A549 (cell line): ENCODE data around the gene NKX3-2. TPM values are rescaled to one million over a fixed set of nuclear protein-coding genes. Genes with fewer than 3 reads are reported as not detected.

ENCODE experiments used
- ATAC-seq, 2 experiments: fragments of 200-7000 bp in 1 of 2; fragments of >200 bp in 1 of 2; cut with Nextera tagmentation in 1 of 2; cut with Tn5 transposase in 1 of 2; 3 replicates each; pipeline versions ENCODE4 v1.8.0 to v1.9.1; 2018 to 2020; ENCODE audit warnings: mild to moderate bottlenecking in 1 of 2, moderate library complexity in 1 of 2
- CTCF ChIA-PET: fragments of 300-600 bp; sonication (Branson Sonifier 250); formaldehyde crosslinking; extraction: SDS; loops from one replicate; lab custom pipeline; 2021; ENCODE audit warnings: antibody characterized with exemption, inconsistent platforms; lab: Yijun Ruan, JAX
- POLR2A ChIA-PET: fragments of 350-600 bp; formaldehyde crosslinking; extraction: SDS; loops from one replicate; lab custom pipeline; 2021; ENCODE audit warnings: antibody characterized with exemption, inconsistent platforms; lab: Yijun Ruan, JAX
- DNase-seq, 2 experiments: peaks; one replicate each; pipeline versions ENCODE4 v3.0.0 to v3.0.0-alpha.2; 2011 to 2016; ENCODE audit warnings: low read depth in 1 of 2, low spot score in 1 of 2
- FAIRE-seq: peaks from 2 replicates; lab custom pipeline; 2011; peaks lifted over from hg19 to GRCh38; lab: Jason Lieb, UNC
- H3K27ac ChIP-seq, 2 experiments: fragments of >200 bp; sonication (Bioruptor Twin); formaldehyde crosslinking; 3 replicates each; pipeline ENCODE4 v1.5.1; 2016 to 2017
- H3K4me1 ChIP-seq: fragments of >200 bp; sonication (Bioruptor Twin); formaldehyde crosslinking; 3 replicates; pipeline ENCODE4 v1.6.1; 2016
- H3K4me2 ChIP-seq: fragments of >200 bp; sonication (Bioruptor Twin); formaldehyde crosslinking; 3 replicates; pipeline ENCODE4 v1.6.1; 2016
- H3K4me3 ChIP-seq: fragments of >200 bp; sonication (Bioruptor Twin); formaldehyde crosslinking; 3 replicates; pipeline ENCODE4 v1.5.1; 2016
- H3K9me3 ChIP-seq: fragments of >200 bp; sonication (Bioruptor Twin); formaldehyde crosslinking; 3 replicates; pipeline ENCODE4 v1.6.1; 2016
- BHLHE40 ChIP-seq: IDR thresholded peaks from 2 replicates; pipeline ENCODE4 v1.6.1; 2012; ENCODE audit warnings: low read depth, low read length, inconsistent platforms
- CHD4 ChIP-seq: fragments of 200-600 bp; sonication (generic); IDR thresholded peaks from 2 replicates; pipeline ENCODE4 v1.6.1; 2016; ENCODE audit warnings: antibody characterized with exemption, mild to moderate bottlenecking, borderline replicate concordance
- EHF ChIP-seq: fragments of 250-450 bp; sonication (Bioruptor Pico); IDR thresholded peaks from 2 replicates; pipeline ENCODE4 v1.5.0; 2020; ENCODE audit warnings: mild to moderate bottlenecking
- EHMT2 ChIP-seq: fragments of 200-600 bp; sonication (generic); IDR thresholded peaks from 2 replicates; pipeline ENCODE4 v1.6.1; 2016; ENCODE audit warnings: antibody characterized with exemption, low read depth, mild to moderate bottlenecking, moderate library complexity
- EP300 ChIP-seq, 2 experiments: fragments of >200 bp; sonication (Bioruptor Twin); formaldehyde crosslinking; IDR thresholded peaks; 2 replicates in 1 of 2; 3 replicates in 1 of 2; pipeline ENCODE4 v1.6.1; 2016 to 2017
- ESRRA ChIP-seq: fragments of 150-350 bp; IDR thresholded peaks from 2 replicates; pipeline ENCODE4 v1.6.1; 2014; ENCODE audit warnings: mild to moderate bottlenecking, low read length, borderline replicate concordance
- GATA3 ChIP-seq: IDR thresholded peaks from 2 replicates; pipeline ENCODE4 v1.6.1; 2012; ENCODE audit warnings: borderline replicate concordance
- HDAC2 ChIP-seq: fragments of 200-600 bp; sonication (generic); IDR thresholded peaks from 2 replicates; pipeline ENCODE4 v1.6.1; 2016
- HOXA7 ChIP-seq: fragments of 250-450 bp; sonication (Bioruptor Pico); IDR thresholded peaks from 2 replicates; pipeline ENCODE4 v1.5.0; 2020; ENCODE audit warnings: mild to moderate bottlenecking, moderate library complexity
- HOXB13 ChIP-seq: fragments of 250-450 bp; sonication (Bioruptor Pico); IDR thresholded peaks from 2 replicates; pipeline ENCODE4 v1.5.0; 2020; ENCODE audit warnings: low read depth, mild to moderate bottlenecking, moderate library complexity
- HOXB5 ChIP-seq: fragments of 250-450 bp; sonication (Bioruptor Pico); IDR thresholded peaks from 2 replicates; pipeline ENCODE4 v1.5.0; 2020; ENCODE audit warnings: mild to moderate bottlenecking, moderate library complexity
- JUN ChIP-seq, 2 experiments: fragments of >200 bp; sonication (Bioruptor Twin); formaldehyde crosslinking; IDR thresholded peaks; 2 replicates in 1 of 2; 3 replicates in 1 of 2; pipeline ENCODE4 v1.6.1; 2016 to 2017
- MAFK ChIP-seq: fragments of 450-650 bp; IDR thresholded peaks from 2 replicates; pipeline ENCODE4 v1.6.1; 2014; ENCODE audit not compliant: partially characterized antibody
- MYC ChIP-seq: IDR thresholded peaks from 2 replicates; pipeline ENCODE4 v1.6.1; 2012; ENCODE audit warnings: mild to moderate bottlenecking, inconsistent platforms, low read length, improper control_type of control experiment, borderline replicate concordance
- NFE2L2 ChIP-seq: fragments of 150-350 bp; conservative IDR thresholded peaks from 2 replicates; pipeline ENCODE4 v1.6.1; 2014; ENCODE audit warnings: low read length
- NPAS2 ChIP-seq: fragments of 250-450 bp; sonication (Bioruptor Pico); IDR thresholded peaks from 2 replicates; pipeline ENCODE4 v1.8.0; 2022; ENCODE audit warnings: mild to moderate bottlenecking, moderate library complexity, borderline replicate concordance
- RFX5 ChIP-seq: fragments of 450-650 bp; IDR thresholded peaks from 2 replicates; pipeline ENCODE4 v1.7.1; 2014; ENCODE audit warnings: antibody characterized with exemption, mild to moderate bottlenecking, moderate library complexity
- RNF2 ChIP-seq: fragments of 200-600 bp; sonication (generic); IDR thresholded peaks from 2 replicates; pipeline ENCODE4 v1.6.1; 2016; ENCODE audit warnings: low read depth, mild to moderate bottlenecking, antibody characterized with exemption, moderate library complexity, borderline replicate concordance
- SMC3 ChIP-seq: fragments of >200 bp; sonication (Bioruptor Twin); formaldehyde crosslinking; IDR thresholded peaks from 3 replicates; pipeline ENCODE4 v1.6.1; 2018; ENCODE audit warnings: inconsistent platforms
- SREBF2 ChIP-seq: fragments of 450-650 bp; IDR thresholded peaks from 2 replicates; pipeline ENCODE4 v1.6.1; 2014; ENCODE audit warnings: mild to moderate bottlenecking, moderate library complexity
- TFCP2L1 ChIP-seq: fragments of 250-450 bp; sonication (Bioruptor Pico); IDR thresholded peaks from 2 replicates; pipeline ENCODE4 v1.5.0; 2021; ENCODE audit warnings: mild to moderate bottlenecking
- ZC3H11A ChIP-seq: fragments of 450-650 bp; IDR thresholded peaks from 2 replicates; pipeline ENCODE4 v1.6.1; 2014; ENCODE audit warnings: antibody characterized with exemption, mild to moderate bottlenecking
- ZFP36 ChIP-seq: fragments of 450-650 bp; IDR thresholded peaks from 2 replicates; pipeline ENCODE4 v1.6.1; 2014; ENCODE audit warnings: borderline replicate concordance; ENCODE audit not compliant: partially characterized antibody
- ZSCAN20 ChIP-seq: fragments of 250-450 bp; sonication (Bioruptor Pico); IDR thresholded peaks from 2 replicates; pipeline ENCODE4 v1.8.0; 2022; ENCODE audit warnings: mild to moderate bottlenecking, moderate library complexity
- WGBS: methylation state at CpG from one replicate; pipeline ENCODE4 v1.1.6; 2017; ENCODE audit errors: missing lambda C conversion rate; 5-methylcytosine and 5-hydroxymethylcytosine counted together
- polyA plus RNA-seq, 4 experiments: library from polyadenylated mRNA; depleted of rRNA in 3 of 4; stranded (reverse); fragments of >200 nt; fragmentation: RNase III in 1 of 4; extraction: RNeasy Plus Mini Kit Qiagen cat#74134 plus additional on column Dnase treatment in 1 of 4; gene quantifications; 2 replicates in 3 of 4; 3 replicates in 1 of 4; pipeline ENCODE4 v1.2.3, GENCODE V29; 2011 to 2017
- TF ChIP-seq, protein P1 (sequence below): IDR thresholded peaks from 2 replicates; pipeline ENCODE4 v1.6.1; 2012
- TF ChIP-seq, protein P2 (sequence below): fragments of >200 bp; sonication (Bioruptor Twin); formaldehyde crosslinking; IDR thresholded peaks from 2 replicates; pipeline ENCODE4 v1.6.1; 2016
- TF ChIP-seq, protein P3 (sequence below): IDR thresholded peaks from 2 replicates; pipeline ENCODE4 v1.6.1; 2012
- TF ChIP-seq, protein P4 (sequence below): fragments of 200-600 bp; sonication (generic); IDR thresholded peaks from 2 replicates; pipeline ENCODE4 v1.6.1; 2016; ENCODE audit warnings: antibody characterized with exemption, mild to moderate bottlenecking, moderate library complexity
- TF ChIP-seq, protein P5 (sequence below): fragments of >200 bp; sonication (Bioruptor Twin); formaldehyde crosslinking; IDR thresholded peaks from 3 replicates; pipeline ENCODE4 v1.6.1; 2016
- TF ChIP-seq, protein P6 (sequence below): fragments of 250-450 bp; sonication (Bioruptor Pico); IDR thresholded peaks from 2 replicates; pipeline ENCODE4 v1.5.0; 2021; ENCODE audit warnings: mild to moderate bottlenecking, moderate library complexity, borderline replicate concordance

Gene NKX3-2
- polyA plus RNA-seq, 2 of the 4 experiments (the other 2 are of a cell fraction), result 0.06 to 0.44 TPM

DNA sequence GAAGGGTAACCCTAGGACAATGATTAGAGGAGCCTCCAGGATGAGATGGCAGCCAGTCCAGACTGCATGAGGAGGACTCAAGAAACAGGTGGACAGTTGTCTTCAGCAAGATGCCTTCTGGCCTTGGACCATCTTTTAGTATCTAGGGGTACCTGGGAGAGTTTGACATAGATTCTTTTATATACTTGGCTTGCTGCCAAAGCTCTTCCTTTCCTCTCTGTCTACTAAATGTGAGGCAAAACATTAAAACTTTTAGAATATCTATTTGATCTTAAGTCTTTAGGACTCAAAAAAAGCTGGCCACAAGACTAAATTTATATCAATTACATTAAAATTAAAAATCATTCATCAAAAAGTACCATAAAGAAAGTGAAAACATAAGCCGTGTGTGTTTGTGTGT lies 18.6 kb upstream of the NKX3-2 start:
- 86% methylated on average over 1 of the region's 1 CpG for WGBS
- no peaks in the 10 kb centered on the region for H3K9me3 ChIP-seq
- no peak overlapping the region for H3K27ac ChIP-seq
- no peak overlapping the region for H3K4me2 ChIP-seq
- DNase-seq (no peak), ATAC-seq (no peak), FAIRE-seq (no peak)
- POLR2A ChIA-PET, result no interaction called here
- CTCF ChIA-PET, result no interaction called here
- no peak overlapping the region for H3K4me3 ChIP-seq
- TF ChIP-seq HOXA7 (CRISPR knock-in tag) (no peak), TFCP2L1 (CRISPR knock-in tag) (no peak), ZFP36 (no peak), BHLHE40 (no peak), RNF2 (no peak), CHD4 (no peak), HDAC2 (no peak), ZC3H11A (no peak), MYC (no peak), EHF (CRISPR knock-in tag) (no peak), ZSCAN20 (CRISPR knock-in tag) (no peak), HOXB5 (CRISPR knock-in tag) (no peak), SMC3 (no peak), MAFK (no peak)
- TF ChIP-seq, protein P1, sequence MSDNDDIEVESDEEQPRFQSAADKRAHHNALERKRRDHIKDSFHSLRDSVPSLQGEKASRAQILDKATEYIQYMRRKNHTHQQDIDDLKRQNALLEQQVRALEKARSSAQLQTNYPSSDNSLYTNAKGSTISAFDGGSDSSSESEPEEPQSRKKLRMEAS, result no peak
- TF ChIP-seq, protein P2, sequence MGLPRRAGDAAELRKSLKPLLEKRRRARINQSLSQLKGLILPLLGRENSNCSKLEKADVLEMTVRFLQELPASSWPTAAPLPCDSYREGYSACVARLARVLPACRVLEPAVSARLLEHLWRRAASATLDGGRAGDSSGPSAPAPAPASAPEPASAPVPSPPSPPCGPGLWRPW, result no peak
- TF ChIP-seq, protein P3, sequence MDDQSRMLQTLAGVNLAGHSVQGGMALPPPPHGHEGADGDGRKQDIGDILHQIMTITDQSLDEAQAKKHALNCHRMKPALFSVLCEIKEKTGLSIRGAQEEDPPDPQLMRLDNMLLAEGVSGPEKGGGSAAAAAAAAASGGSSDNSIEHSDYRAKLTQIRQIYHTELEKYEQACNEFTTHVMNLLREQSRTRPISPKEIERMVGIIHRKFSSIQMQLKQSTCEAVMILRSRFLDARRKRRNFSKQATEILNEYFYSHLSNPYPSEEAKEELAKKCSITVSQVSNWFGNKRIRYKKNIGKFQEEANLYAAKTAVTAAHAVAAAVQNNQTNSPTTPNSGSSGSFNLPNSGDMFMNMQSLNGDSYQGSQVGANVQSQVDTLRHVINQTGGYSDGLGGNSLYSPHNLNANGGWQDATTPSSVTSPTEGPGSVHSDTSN, result no peak
- TF ChIP-seq, protein P4, sequence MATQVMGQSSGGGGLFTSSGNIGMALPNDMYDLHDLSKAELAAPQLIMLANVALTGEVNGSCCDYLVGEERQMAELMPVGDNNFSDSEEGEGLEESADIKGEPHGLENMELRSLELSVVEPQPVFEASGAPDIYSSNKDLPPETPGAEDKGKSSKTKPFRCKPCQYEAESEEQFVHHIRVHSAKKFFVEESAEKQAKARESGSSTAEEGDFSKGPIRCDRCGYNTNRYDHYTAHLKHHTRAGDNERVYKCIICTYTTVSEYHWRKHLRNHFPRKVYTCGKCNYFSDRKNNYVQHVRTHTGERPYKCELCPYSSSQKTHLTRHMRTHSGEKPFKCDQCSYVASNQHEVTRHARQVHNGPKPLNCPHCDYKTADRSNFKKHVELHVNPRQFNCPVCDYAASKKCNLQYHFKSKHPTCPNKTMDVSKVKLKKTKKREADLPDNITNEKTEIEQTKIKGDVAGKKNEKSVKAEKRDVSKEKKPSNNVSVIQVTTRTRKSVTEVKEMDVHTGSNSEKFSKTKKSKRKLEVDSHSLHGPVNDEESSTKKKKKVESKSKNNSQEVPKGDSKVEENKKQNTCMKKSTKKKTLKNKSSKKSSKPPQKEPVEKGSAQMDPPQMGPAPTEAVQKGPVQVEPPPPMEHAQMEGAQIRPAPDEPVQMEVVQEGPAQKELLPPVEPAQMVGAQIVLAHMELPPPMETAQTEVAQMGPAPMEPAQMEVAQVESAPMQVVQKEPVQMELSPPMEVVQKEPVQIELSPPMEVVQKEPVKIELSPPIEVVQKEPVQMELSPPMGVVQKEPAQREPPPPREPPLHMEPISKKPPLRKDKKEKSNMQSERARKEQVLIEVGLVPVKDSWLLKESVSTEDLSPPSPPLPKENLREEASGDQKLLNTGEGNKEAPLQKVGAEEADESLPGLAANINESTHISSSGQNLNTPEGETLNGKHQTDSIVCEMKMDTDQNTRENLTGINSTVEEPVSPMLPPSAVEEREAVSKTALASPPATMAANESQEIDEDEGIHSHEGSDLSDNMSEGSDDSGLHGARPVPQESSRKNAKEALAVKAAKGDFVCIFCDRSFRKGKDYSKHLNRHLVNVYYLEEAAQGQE, result no peak
- TF ChIP-seq, protein P5, sequence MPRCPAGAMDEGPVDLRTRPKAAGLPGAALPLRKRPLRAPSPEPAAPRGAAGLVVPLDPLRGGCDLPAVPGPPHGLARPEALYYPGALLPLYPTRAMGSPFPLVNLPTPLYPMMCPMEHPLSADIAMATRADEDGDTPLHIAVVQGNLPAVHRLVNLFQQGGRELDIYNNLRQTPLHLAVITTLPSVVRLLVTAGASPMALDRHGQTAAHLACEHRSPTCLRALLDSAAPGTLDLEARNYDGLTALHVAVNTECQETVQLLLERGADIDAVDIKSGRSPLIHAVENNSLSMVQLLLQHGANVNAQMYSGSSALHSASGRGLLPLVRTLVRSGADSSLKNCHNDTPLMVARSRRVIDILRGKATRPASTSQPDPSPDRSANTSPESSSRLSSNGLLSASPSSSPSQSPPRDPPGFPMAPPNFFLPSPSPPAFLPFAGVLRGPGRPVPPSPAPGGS, result no peak
- no peaks in the 10 kb centered on the region for H3K4me1 ChIP-seq

DNA sequence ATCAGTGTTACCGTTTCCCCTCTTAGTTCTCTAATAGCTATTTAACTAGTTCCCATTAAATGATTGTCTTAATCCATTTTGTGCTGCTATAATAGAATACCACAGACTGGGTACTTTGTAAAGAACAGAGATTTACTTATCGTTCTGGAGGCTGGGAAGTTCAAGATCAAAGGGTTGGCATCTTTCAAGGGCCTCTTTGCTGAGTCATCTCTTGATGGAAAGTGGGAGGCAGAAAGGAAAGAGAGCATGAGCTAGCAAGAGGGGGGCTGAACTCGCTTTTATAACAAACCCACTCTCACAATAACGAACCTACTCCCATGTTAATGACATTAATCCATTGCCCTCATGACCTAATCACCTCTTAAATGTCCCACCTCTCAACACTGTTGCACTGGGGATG lies 17.4 kb upstream of the NKX3-2 start:
- ATAC-seq (no peak), FAIRE-seq (no peak), DNase-seq (no peak)
- Histone ChIP-seq H3K9me3 (no peaks in the 10 kb centered on the region), H3K27ac (no peak overlapping the region), H3K4me1 (no peaks in the 10 kb centered on the region), H3K4me3 (no peak overlapping the region), H3K4me2 (no peak overlapping the region)
- ChIA-PET POLR2A (no interaction called here), CTCF (no interaction called here)
- no peak for TF ChIP-seq BHLHE40
- TF ChIP-seq HDAC2, result no peak
- TF ChIP-seq JUN (IDR thresholded peaks at IDR 0.05), result no peak
- TF ChIP-seq, protein P6, sequence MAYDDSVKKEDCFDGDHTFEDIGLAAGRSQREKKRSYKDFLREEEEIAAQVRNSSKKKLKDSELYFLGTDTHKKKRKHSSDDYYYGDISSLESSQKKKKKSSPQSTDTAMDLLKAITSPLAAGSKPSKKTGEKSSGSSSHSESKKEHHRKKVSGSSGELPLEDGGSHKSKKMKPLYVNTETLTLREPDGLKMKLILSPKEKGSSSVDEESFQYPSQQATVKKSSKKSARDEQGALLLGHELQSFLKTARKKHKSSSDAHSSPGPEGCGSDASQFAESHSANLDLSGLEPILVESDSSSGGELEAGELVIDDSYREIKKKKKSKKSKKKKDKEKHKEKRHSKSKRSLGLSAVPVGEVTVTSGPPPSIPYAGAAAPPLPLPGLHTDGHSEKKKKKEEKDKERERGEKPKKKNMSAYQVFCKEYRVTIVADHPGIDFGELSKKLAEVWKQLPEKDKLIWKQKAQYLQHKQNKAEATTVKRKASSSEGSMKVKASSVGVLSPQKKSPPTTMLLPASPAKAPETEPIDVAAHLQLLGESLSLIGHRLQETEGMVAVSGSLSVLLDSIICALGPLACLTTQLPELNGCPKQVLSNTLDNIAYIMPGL (CRISPR knock-in tag), result no peak
- TF ChIP-seq ZC3H11A, result no peak
- no peak for TF ChIP-seq RFX5
- TF ChIP-seq SREBF2, result no peak
- TF ChIP-seq RNF2, result no peak
- TF ChIP-seq EP300 (IDR thresholded peaks at IDR 0.05), result no peak
- TF ChIP-seq GATA3, result no peak
- TF ChIP-seq NPAS2 (CRISPR knock-in tag), result no peak
- TF ChIP-seq HOXA7 (CRISPR knock-in tag), result no peak
- no peak for TF ChIP-seq NFE2L2
- no peak for TF ChIP-seq HOXB13 (CRISPR knock-in tag)
- TF ChIP-seq EHF (CRISPR knock-in tag), result no peak
- TF ChIP-seq EHMT2, result no peak
- no peak for TF ChIP-seq ESRRA
- 41% methylated on average over 4 of the region's 4 CpGs for WGBS
